GM03348 (cell line): ENCODE data around the gene ZNF853.

Experiments
- DNase-seq: peaks from one replicate; pipeline ENCODE4 v3.0.0; 2012; ENCODE audit warnings: low spot score

ZNF853 gene

DNA sequence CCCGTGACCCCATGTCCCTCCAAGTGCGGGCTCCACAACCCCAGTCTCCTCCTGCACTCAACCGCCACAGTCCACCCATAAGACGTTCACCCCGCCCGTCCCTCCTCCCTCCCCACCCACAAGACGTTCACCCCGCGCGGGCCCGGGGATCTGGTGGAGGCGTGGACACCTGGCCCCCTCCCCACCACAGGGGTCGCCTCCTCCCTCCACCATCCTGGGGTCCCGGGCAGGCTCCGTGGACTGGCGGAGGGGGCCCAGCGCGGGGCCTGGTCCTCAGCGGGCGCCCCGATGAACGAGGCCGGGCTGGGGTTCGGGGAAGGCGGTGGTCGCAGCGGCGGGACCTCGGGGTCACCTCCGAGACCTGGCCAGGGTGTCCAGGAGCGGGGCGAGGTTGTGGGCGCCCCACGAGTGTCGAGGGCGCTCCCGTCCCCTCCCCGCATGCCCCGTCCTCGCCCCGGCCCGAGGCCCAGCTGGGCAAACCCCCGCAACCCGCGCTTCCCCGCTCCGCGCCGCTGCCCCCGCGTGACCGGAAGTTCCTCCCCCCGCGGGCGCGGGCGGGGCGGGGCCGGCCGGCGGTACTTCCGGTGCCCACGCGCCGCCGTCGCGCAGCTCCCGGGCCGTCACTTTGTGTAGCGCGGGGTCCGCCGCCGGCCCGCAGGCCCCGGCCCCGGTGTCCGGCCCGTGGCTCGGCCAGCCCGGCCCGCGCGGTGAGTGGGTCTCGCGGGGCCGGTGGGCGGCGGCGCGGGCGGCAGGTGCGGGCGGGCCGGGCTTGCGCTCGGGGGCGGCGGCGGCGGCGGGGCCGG, 21.5 kb downstream of the ZNF853 start, which contains the start of gene ZNF316:
ZNF316 (plus strand) TSS at position 578 of the 803 bp plus-strand sequence. CDS start 5,092 bp downstream, outside the sequence.
- DNase-seq = peak; percentile 98

DNA sequence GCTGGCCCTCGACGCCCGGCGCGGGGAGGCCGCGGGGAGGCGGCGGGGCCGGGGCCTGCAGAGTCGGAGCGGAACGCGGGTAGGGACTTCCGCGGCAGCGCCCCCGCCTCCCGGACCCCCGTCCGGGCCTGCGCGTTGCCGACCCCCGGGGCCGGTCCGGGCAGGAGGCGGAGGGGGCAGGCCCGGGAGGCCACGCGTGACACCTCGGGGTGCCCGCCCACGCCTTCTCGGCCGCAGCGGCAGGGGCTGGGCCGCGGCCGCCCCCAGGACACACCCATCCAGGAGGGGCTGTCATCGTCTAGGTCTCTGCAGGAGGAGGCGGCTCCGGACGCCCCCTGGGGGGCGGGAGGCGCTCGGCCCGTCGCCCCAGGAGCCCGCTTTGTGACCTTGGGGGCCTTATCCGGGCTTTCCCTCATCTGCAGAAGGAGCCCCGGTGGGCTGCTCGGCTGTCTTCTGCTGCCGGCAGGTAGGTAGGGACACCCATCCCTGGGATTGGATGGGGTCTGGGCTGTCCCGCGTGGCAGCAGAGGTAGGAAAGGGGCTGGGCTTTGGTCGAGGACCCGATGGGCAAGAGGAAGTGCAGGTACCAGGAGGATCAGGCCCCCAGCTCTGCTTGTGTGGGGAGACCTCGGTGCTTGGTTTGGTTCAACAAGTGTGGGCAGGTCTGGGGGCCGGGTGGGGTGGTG, 22.3 kb downstream of the ZNF853 start:
- peak; percentile 85 for DNase-seq

DNA sequence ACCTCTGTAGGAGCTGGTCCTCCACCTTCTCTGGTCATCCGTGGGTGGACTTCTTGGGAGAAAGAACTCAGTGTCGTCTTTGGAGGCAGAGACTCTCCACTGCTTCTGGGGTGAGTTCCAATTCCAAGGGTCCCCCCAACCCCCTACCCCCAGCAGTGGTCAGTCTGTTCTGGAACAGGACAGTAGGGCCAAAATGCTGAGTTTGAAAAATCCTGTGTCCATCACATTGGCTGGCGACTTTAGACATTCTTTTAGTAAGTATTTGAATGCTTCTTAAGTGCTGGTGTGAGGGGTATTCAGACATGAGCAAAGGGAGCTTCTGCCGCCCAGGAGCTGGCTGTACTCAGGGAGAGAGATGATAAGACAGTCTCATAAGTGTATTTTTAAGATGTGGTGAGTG, 23.6 kb downstream of the ZNF853 start:
- DNase-seq = no peak

DNA sequence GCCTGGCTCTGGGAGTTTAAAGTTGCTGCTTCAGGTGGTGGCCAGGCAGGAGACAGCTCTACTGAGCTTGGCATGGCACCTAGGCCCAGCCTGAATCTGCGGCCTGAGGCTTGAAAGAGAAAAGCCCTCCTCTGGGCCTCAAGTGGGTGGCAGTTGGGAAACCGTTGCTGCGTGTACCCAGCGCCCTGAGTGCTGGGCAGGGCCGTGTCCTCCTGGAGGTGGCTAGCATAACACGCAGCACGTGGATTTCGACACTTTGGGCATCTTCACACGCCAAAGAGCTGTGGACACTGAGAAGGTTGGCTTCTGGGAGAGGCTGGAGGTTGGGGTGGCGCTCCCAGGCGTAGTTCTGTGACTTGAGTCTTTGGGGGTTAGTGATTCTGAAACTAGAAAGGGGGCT, 24.2 kb downstream of the ZNF853 start:
- DNase-seq = no peak

DNA sequence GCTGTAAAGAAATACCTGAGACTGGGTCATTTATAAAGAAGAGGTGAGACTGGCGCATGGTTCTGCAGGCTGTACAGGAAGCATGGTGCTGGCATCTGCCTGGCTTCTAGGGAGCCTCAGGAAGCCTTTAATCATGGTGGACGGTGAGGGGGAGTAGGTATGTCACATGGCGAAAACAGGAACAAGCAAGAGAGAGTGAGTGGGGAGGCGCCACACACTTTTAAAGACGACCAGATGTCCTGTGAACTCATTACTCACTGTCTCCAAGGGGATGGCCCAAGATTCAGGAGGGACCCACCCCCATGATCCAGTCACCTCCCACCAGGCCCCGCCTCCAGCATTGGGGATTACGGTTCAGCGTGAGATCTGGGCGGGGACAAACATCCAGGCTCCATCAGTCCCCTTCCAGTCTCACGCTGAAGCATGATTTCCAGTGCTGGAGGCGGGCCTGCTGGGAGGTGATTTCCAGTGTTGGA, 24.9 kb downstream of the ZNF853 start:
- peak; percentile 52 for DNase-seq

DNA sequence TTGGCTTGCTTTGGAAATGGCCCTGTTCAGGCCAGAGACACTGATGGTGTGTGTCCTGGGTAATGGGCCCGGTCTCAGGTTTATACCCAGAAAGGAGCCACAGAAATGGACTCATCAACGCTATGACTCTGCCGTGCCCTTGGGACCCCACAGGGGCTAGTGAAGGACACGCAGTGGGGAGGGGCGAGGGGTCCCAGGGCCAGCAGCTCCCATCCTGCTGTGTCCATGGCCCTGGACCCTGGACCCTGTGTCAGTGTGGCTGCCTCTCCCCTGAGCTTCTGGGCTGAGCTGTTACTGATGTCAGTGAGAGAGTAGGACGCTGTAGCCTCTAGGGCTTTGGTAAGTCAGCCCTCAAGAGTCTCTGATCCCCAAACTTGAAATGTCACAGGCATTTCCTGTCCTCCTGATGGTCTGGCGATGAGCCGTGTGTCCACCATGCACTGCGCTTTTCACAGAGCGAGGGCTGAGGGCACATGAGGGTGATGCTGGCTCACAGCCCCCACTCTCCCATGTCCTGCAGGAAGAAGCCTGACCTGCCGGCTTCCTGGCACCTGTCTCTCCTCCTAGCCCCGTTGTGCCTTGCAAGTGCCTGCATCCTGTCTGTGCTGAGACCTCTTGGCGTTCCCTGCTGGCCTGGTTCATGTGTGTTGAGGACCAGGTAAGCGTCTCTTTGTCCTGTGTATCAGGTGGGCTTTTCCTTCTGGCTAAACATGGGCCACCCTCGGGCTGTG, 26.1 kb downstream of the ZNF853 start:
- DNase-seq = no peak

DNA sequence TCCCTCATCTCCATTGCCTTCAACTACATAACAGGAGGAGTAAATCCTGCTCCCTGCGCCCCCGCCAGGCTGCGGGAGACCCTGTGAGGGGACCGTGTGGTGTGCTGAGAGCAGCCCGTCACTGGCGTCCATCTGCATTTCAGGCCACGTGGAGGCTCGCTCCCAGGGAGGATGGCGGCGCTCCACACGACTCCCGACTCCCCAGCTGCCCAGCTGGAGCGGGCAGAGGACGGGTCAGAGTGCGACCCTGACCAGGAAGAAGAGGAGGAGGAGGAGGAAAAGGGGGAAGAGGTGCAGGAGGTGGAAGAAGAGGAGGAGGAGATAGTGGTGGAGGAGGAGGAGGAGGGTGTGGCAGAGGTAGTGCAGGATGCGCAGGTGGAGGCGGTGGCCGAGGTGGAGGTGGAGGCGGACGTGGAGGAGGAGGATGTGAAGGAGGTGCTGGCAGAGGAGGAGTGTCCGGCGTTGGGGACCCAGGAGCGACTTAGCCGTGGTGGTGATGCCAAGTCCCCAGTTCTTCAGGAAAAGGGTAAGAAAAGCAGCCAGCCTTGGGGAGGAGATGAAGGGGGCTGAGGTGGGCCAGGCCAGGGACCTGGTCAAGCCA, 26.9 kb downstream of the ZNF853 start:
- no peak for DNase-seq

DNA sequence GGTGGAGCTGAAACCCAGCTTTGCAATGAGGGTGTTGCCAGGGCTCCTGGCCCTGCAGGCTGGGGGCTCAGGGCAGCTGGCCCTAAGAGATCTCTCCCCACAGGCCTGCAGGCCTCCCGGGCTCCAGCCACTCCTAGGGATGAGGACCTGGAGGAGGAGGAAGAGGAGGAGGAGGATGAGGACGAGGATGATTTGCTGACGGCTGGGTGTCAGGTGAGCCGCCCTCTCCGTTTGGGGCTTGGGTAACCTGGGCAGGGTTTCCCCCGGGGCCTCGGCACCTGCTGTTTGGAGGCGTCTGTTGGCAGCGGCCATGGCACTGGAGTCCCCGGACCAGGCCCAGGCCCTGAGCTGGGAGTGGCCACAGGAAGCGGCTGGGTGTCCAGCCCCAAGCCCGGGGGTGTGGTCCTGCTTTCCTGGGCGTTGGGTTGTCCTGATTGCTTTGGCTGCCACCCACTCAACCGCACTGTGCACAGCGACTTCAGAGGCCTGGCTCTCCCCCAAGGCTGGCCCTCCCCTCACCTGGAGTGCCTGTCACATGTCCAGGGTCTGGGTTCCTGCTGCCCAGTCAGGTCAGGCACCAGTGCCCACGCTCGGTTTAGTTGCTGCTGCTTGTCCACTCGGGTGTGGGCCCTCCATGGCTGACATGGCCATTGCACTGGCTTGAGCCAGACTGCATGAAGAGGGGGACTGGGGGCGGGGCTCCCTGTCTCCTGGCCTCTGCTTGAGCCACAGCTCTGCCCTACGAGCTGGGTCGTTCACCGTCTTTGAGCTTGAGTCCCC, 27.6 kb downstream of the ZNF853 start:
- no peak for DNase-seq

DNA sequence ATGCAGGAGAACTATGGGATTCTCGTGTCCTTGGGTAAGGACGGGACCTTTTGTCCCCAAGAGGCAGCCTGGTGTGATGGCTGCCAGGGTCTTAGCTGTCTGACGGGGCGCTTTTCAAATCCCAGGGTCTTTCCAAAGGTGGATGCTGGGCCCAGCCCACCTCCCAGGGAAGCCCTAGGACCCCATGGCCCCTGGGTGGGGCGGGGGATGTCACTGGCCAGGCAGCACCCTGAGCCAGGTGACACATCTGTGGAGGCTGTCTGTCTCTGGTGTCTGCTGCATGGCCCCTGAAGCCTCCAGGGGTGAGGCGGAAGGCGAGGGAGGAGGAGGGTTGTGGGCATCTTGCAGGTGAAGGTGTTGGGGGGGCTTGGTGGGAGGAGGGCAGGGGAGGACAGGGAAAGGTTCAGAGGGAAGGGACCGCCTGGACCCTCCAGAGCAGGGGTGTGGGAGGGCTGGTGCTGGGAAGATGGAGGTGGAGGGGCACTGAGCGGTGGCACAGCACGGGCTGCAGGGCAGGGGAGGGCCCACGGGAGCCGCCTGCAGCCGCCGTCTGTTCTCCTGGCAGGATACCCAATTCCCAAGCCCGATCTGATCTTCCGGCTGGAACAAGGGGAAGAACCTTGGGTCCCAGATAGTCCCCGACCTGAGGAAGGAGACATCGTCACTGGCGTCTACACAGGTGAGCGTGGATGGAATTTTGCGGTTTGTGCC, 28.7 kb downstream of the ZNF853 start:
- no peak for DNase-seq

DNA sequence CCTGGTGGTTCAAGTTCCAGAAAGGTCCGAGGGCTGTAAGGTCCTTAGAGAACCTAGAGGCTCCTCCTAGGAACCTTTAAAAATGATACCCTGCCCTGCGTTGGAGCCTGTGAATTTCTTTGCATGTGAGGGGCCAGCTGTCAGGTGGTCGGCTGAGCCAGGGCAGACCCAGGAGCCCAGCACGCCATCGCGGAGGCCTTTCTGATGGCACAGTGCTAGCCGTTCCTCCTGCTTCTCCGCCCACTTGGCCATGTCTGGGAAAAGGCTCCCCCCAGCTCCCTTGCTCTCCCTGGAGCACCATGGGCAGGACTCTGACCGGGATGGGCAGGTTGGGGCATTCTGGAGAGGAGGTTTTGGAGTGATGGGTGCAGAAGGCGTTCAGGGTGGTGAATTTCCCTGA, 29.3 kb downstream of the ZNF853 start:
- DNase-seq = no peak

DNA sequence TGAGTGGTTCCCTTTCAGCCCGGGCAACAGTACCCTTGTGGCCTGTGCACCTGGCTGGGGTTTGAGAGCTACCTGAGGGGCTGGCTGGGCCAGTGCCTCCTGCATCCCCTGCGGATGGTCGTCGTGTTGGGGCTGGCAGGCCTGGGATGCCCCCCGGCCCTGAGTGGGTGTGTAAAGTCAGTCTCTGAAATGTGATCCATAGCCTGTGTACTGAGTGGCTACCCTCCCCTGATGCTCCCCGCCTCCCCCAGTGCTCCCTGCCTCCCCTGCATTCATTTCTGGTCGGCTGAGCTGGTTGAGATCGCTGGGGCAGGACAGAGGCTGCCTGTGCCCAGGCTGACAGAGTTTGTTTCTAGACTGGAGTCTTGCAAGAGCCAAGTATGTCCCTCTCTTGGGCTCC, 31.1 kb downstream of the ZNF853 start:
- DNase-seq = no peak

DNA sequence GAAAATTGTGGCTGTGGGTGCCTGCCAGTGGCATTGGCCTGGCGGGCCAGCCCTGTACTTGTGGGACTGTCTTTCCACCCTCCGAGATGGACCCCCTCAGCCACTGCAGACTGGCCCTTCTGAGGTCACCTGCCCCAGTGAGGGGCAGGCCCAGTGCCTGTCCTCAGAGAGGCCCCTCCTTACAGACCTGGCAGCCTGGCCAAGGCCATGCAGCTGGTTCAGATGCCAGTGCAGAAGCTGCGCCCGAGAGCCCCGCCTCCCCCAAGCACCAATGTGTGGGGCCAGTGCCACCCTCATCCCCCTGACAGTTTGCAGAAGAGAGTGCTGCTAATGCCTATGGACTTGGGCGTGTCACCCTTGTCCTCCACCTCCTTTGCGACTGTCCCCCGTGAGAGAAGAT, 31.7 kb downstream of the ZNF853 start:
- no peak for DNase-seq

DNA sequence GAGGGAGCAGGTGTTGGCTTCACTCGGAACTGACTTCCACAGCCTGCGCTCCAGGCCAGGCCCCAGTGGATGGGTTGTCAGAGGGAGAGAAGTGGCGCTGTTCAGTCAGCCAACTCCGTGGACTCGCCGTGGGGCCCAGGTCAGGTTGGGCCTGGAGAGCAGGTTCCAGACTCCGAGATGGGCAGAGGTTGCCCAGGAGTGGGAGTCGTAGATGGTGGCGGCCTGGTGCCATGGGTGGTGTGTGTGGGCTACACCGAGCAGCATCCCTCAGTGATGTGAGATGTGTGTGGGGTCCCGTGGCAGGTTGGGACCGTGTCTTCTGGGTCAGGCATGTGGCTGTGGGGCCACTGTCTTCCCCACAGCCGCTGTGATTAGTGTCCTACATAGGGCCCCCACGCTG, 32.1 kb downstream of the ZNF853 start:
- DNase-seq = no peak

DNA sequence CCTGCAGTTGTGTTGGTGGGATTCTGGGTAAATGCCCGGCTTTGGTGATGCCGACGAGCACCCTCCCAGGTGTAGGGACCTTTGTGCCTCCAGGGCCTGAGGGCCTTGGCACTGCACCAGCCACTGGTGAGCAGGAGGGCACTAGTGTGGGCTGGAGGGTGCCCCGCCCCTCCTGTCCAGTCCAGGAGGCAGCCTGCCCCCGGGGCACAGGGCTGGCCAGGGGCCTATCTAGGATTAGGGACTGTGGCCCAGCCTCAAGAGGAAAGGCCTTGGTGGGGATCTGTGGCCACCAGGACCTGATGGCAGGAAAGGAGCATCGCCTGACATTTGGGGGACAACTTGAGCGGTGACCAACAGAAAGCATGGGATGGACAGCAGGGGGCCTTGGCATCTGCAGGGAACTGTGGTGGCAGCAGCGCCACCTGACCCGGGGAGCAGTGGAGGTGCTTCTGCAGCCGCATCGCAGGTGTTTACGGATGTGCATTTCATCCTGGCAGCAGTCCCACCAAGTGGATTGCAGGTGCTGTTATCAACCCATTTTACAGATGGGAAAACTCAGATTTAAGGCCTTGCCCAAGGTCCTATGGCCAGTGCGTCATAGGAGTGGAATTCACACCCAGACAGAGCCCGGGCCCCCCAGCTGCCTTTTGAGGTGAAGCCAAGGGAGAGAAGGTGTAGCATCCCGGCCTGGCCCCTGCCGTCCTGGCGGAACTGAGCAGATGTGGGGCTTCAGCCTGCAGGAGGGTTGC, 32.8 kb downstream of the ZNF853 start:
- DNase-seq = no peak

DNA sequence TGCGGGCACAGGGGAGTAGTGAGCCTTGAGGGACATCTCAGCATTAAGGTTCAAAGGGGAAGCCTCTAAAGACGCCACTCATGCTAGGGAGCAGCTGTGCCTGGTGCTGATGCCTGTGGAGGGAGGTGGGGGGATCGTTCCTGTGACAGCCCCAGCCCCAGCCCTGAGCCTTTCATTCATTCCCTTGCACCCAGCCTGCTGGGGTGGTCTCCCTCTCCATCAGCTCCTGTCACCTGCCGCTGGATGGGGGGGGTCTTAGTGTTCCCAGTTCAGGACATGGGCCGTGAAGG, 33.4 kb downstream of the ZNF853 start:
- DNase-seq = no peak

DNA sequence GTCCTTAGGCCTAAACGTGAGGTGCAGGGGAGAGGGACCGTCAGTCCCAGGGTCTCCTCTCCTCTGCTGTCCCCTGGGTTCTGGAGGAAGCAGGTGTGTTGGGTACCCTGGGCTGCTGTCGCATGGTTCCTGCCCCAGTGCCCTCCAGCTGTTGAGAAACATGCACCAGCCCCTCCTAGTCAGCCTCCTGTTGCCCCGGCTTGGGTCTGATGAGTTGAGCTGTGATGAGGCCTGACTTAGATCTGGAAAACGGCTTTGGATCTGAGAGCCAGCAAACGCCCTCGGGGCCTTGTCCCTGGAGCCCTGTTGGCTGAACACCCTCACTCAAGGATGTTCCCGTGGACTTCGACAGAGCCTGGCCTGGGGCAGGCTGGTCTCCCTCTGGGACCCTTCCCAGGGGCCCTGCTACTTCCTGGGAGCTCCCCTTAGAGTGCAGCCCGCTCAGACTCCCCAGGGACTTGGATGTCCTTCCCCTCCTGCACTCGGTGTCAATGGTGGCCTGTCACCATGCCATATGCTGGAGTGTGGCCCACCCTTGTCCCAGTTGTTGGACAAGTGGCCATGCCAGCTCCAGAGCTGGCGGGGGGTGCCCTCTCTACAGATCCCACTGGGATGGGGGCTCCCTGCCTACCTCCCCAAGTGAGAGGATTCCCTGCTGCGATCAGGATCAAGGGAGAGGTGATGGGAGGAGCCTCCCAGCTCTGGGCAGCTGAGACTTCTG, 34.0 kb downstream of the ZNF853 start:
- DNase-seq = no peak

DNA sequence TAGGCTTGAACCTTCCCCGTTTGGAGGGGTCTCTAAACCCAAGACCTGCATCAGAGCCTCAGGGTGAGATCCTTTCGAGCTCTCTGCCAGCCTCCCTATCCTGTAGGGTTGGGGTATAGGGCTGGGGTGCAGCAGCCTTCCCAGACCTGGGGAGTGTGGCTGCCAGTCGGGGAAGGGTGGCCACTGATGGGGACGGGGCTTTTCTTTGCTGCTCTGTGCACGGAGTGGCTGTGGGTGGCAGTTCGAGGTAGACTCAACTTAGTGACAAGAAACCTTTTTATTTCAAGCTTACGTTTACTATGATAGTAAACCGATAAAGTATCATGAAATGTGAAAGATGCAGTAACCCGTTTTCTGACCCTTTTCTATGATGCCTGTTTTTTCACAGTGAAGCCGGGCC, 34.7 kb downstream of the ZNF853 start:
- DNase-seq = no peak

DNA sequence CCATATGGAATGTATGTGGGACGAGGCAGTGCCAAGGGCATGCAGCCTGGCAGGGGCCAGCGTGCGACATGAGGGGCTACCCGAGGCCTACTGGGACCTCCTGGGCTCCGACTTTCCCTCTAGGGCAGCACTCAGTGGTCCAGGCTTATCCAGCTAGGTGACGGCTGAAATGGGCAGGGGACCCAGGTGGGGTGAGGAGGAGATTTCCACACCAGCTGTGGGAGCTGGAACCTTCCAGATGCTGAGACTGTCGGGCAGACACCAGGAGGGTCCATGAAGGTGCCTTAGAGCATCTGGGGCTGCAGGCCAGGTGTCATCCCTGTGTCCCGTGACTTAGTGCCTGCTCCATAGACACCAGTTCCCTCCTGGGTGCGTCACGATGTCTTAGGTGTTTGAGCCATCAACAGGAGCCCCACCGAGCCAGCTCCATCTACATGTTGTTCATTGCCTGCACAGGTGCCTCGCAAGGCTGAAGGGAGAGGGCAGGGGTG, 35.2 kb downstream of the ZNF853 start:
- no peak for DNase-seq

DNA sequence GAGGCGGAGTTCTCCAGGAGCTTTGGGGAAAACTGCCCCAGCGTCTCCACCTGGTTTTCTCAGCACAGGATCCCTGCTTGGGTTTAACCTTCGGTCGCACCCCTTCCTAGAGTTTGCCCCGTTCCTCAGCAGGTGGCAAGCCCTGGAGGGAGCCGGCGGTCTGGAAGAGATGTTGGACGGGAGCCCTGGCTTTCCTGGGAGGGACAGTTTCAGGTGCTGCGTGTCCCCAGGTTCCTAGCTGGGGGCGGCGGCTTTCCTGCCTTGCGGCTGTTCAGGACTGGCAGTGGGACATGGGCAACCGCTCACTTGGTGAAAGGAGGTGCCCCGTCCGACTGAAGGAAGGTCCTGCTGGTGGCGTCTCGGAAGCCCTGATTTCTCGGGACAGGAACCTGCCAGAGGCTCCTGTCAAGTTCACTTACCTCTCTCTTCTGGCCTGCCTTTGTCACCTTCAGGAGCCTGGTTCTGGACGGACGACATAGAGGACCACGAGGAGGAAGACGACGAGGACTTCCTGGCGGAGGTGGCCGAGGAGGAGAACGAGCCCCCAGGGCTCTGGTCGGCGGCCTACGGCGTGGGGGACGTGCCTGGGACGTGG, 36.5 kb downstream of the ZNF853 start:
- DNase-seq = no peak
